Trophoblast cell (in vitro differentiated cells and primary cell): ENCODE data around the gene PPFIA2.
A peak's percentile ranks its signal among the peaks of the same experiment; 100 is the strongest.

ENCODE experiments used
- DNase-seq, 2 donors: peaks; one replicate each; pipeline ENCODE4 v3.0.0-alpha.2; 2016
- H2AFZ ChIP-seq: 2 replicates; pipeline ENCODE4 v1.6.1; 2013; ENCODE audit warnings: low read length, moderate library complexity, mild to moderate bottlenecking; ENCODE audit not compliant: insufficient read depth, poor library complexity
- H2AK5ac ChIP-seq: 2 replicates; pipeline ENCODE4 v1.6.1; 2013; ENCODE audit warnings: mild to moderate bottlenecking, low read length
- H2BK120ac ChIP-seq: 2 replicates; pipeline ENCODE4 v1.6.1; 2013; ENCODE audit warnings: low read length, mild to moderate bottlenecking, moderate library complexity; ENCODE audit not compliant: insufficient read depth, poor library complexity
- H2BK12ac ChIP-seq: 2 replicates; pipeline ENCODE4 v1.6.1; 2013; ENCODE audit warnings: mild to moderate bottlenecking, low read length, moderate library complexity
- H2BK5ac ChIP-seq: 2 replicates; pipeline ENCODE4 v1.6.1; 2013; ENCODE audit warnings: low read length, low read depth, moderate library complexity, mild to moderate bottlenecking; ENCODE audit not compliant: poor library complexity
- H3K14ac ChIP-seq: 2 replicates; pipeline ENCODE4 v1.6.1; 2013; ENCODE audit warnings: mild to moderate bottlenecking, low read length
- H3K18ac ChIP-seq: 2 replicates; pipeline ENCODE4 v1.6.1; 2013; ENCODE audit warnings: mild to moderate bottlenecking, low read length
- H3K23ac ChIP-seq: 2 replicates; pipeline ENCODE4 v1.6.1; 2013; ENCODE audit warnings: low read length
- H3K27ac ChIP-seq: 2 replicates; pipeline ENCODE4 v1.5.1; 2013; ENCODE audit warnings: low read depth, mild to moderate bottlenecking, inconsistent platforms, low read length, moderate library complexity
- H3K27me3 ChIP-seq: 2 replicates; pipeline ENCODE4 v1.6.1; 2013; ENCODE audit warnings: inconsistent platforms, mild to moderate bottlenecking, low read length, moderate library complexity; ENCODE audit not compliant: insufficient read depth
- H3K36me3 ChIP-seq, 2 experiments: 1 replicate in 1 of 2; 2 replicates in 1 of 2; pipeline ENCODE4 v1.6.1; 2013; ENCODE audit warnings: low read length in 2 of 2, mild to moderate bottlenecking in 2 of 2, moderate library complexity in 1 of 2; ENCODE audit not compliant: insufficient read depth in 2 of 2, control insufficient read depth in 1 of 2
- H3K4ac ChIP-seq: 2 replicates; pipeline ENCODE4 v1.6.1; 2013; ENCODE audit warnings: low read depth, mild to moderate bottlenecking, low read length, moderate library complexity
- H3K4me1 ChIP-seq, 2 experiments: 1 replicate in 1 of 2; 2 replicates in 1 of 2; pipeline ENCODE4 v1.6.1; 2013; ENCODE audit warnings: low read length in 2 of 2, mild to moderate bottlenecking in 2 of 2, moderate library complexity in 1 of 2; ENCODE audit not compliant: insufficient read depth in 2 of 2, control insufficient read depth in 1 of 2
- H3K4me2 ChIP-seq: 2 replicates; pipeline ENCODE4 v1.6.1; 2013; ENCODE audit warnings: inconsistent platforms, mild to moderate bottlenecking, low read length, moderate library complexity
- H3K4me3 ChIP-seq: 2 replicates; pipeline ENCODE4 v1.5.1; 2013; ENCODE audit warnings: mild to moderate bottlenecking, low read depth, low read length, inconsistent platforms
- H3K79me1 ChIP-seq: one replicate; pipeline ENCODE4 v1.6.1; 2013; ENCODE audit warnings: low read length
- H3K79me2 ChIP-seq: 2 replicates; pipeline ENCODE4 v1.6.1; 2013; ENCODE audit warnings: low read length, mild to moderate bottlenecking; ENCODE audit not compliant: control insufficient read depth, insufficient read depth, poor library complexity
- H3K9ac ChIP-seq: 2 replicates; pipeline ENCODE4 v1.6.1; 2013; ENCODE audit warnings: mild to moderate bottlenecking, low read length
- H3K9me3 ChIP-seq: 2 replicates; pipeline ENCODE4 v1.6.1; 2013; ENCODE audit warnings: low read depth, mild to moderate bottlenecking, control low read depth, inconsistent platforms, low read length; ENCODE audit not compliant: insufficient read depth
- H4K12ac ChIP-seq: 2 replicates; pipeline ENCODE4 v1.6.1; 2013; ENCODE audit warnings: low read depth, mild to moderate bottlenecking, low read length, moderate library complexity
- H4K8ac ChIP-seq: 2 replicates; pipeline ENCODE4 v1.6.1; 2013; ENCODE audit warnings: low read depth, mild to moderate bottlenecking, low read length, moderate library complexity
- H4K91ac ChIP-seq: one replicate; pipeline ENCODE4 v1.6.1; 2013; ENCODE audit warnings: low read depth, mild to moderate bottlenecking, low read length, moderate library complexity
- WGBS: extraction: QIAGEN DNeasy Blood & Tissue Kit; methylation state at CpG from one replicate; pipeline ENCODE4 v1.1.7; 2013; ENCODE audit warnings: missing lambda C conversion rate; ENCODE audit not compliant: insufficient read length, insufficient coverage; ENCODE audit errors: extremely low coverage; 5-methylcytosine and 5-hydroxymethylcytosine counted together

The PPFIA2 gene

GRCh38 chr12:81296556-81297305, 462.4 kb downstream of the PPFIA2 start:
- Histone ChIP-seq H3K18ac (no peak overlapping the region), H3K4ac (no peak overlapping the region), H3K23ac (no peak overlapping the region), H3K27ac (no peak overlapping the region), H3K27me3 (no peaks in the 10 kb centered on the region), H3K79me1 (no peaks in the 10 kb centered on the region), H4K12ac (no peak overlapping the region), H2BK120ac (no peak overlapping the region), H3K36me3 (no peaks in the 10 kb centered on the region), H2AFZ (no peak overlapping the region), H4K8ac (no peak overlapping the region), H2BK12ac (no peak overlapping the region), H2AK5ac (no peak overlapping the region), H3K9me3 (no peaks in the 10 kb centered on the region), H3K79me2 (no peaks in the 10 kb centered on the region), H4K91ac (no peak overlapping the region), H3K4me3 (no peak overlapping the region), H3K4me2 (no peak overlapping the region), H3K9ac (no peak overlapping the region), H3K4me1 (no peaks in the 10 kb centered on the region), H3K14ac (no peak overlapping the region), H2BK5ac (no peak overlapping the region)
- WGBS, result no CpG with 5 or more reads among the region's 2 CpGs
- no peak for DNase-seq

GRCh38 chr12:81295251-81295650, 463.9 kb downstream of the PPFIA2 start:
- Histone ChIP-seq H2AK5ac (no peak overlapping the region), H3K36me3 (no peaks in the 10 kb centered on the region), H3K27ac (no peak overlapping the region), H2BK120ac (no peak overlapping the region), H3K4me2 (no peak overlapping the region), H3K4ac (no peak overlapping the region), H3K27me3 (no peaks in the 10 kb centered on the region), H3K79me1 (no peaks in the 10 kb centered on the region), H3K79me2 (no peaks in the 10 kb centered on the region), H4K91ac (no peak overlapping the region), H3K23ac (no peak overlapping the region), H3K4me1 (no peaks in the 10 kb centered on the region), H2BK12ac (no peak overlapping the region), H3K18ac (no peak overlapping the region), H3K9ac (no peak overlapping the region), H3K9me3 (no peaks in the 10 kb centered on the region), H4K8ac (no peak overlapping the region), H2AFZ (no peak overlapping the region), H4K12ac (no peak overlapping the region), H2BK5ac (no peak overlapping the region), H3K4me3 (no peak overlapping the region), H3K14ac (no peak overlapping the region)
- DNase-seq, result no peak
- WGBS, result no CpG with 5 or more reads among the region's 3 CpGs

GRCh38 chr12:81294325-81295190, 464.6 kb downstream of the PPFIA2 start:
- no peak overlapping the region for H4K91ac ChIP-seq
- H3K4me2 ChIP-seq, result no peak overlapping the region
- no peaks in the 10 kb centered on the region for H3K36me3 ChIP-seq
- no peak overlapping the region for H3K23ac ChIP-seq
- no peaks in the 10 kb centered on the region for H3K79me1 ChIP-seq
- no peak overlapping the region for H3K9ac ChIP-seq
- H2BK12ac ChIP-seq, result no peak overlapping the region
- no peaks in the 10 kb centered on the region for H3K4me1 ChIP-seq
- H3K18ac ChIP-seq, result no peak overlapping the region
- H2BK120ac ChIP-seq, result no peak overlapping the region
- H2AFZ ChIP-seq, result no peak overlapping the region
- H4K12ac ChIP-seq, result no peak overlapping the region
- no peaks in the 10 kb centered on the region for H3K79me2 ChIP-seq
- no peaks in the 10 kb centered on the region for H3K9me3 ChIP-seq
- no peak overlapping the region for H3K4me3 ChIP-seq
- no peak overlapping the region for H3K14ac ChIP-seq
- no peak overlapping the region for H2BK5ac ChIP-seq
- H3K27ac ChIP-seq, result no peak overlapping the region
- H3K27me3 ChIP-seq, result no peaks in the 10 kb centered on the region
- peak in 1 of 2 donors; percentile 4 for DNase-seq
- no peak overlapping the region for H2AK5ac ChIP-seq
- H3K4ac ChIP-seq, result no peak overlapping the region
- WGBS, result no CpG with 5 or more reads among the region's 12 CpGs
- H4K8ac ChIP-seq, result no peak overlapping the region

GRCh38 chr12:81288651-81289050, 470.5 kb downstream of the PPFIA2 start:
- Histone ChIP-seq H4K8ac (no peak overlapping the region), H3K4me2 (no peak overlapping the region)

More at GRCh38 chr12:81288651-81289050, 470.5 kb downstream of the PPFIA2 start:
- Histone ChIP-seq H3K79me2 (no peaks in the 10 kb centered on the region), H4K91ac (no peak overlapping the region), H3K36me3 (no peaks in the 10 kb centered on the region), H3K23ac (no peak overlapping the region), H3K9me3 (no peaks in the 10 kb centered on the region), H3K4ac (no peak overlapping the region), H2AK5ac (no peak overlapping the region), H3K27ac (no peak overlapping the region), H4K12ac (no peak overlapping the region), H3K9ac (no peak overlapping the region), H3K4me1 (no peaks in the 10 kb centered on the region), H2AFZ (no peak overlapping the region), H3K4me3 (no peak overlapping the region), H3K18ac (no peak overlapping the region), H3K14ac (no peak overlapping the region), H2BK12ac (no peak overlapping the region), H2BK5ac (no peak overlapping the region), H3K27me3 (no peaks in the 10 kb centered on the region), H2BK120ac (no peak overlapping the region), H3K79me1 (no peaks in the 10 kb centered on the region)
- DNase-seq, result no peak
